Measurements from ENCODE around the gene ZNF23.

The ZNF23 gene

GRCh38 chr16:71484006-71484893 lies 22.2 kb upstream of the ZNF23 start:
- Histone ChIP-seq H3K27ac (replicated peaks) (peak overlapping the region; percentile 71), H3K4me3 (replicated peaks; ENCODE audit: insufficient read depth, low read length) (peak overlapping the region; percentile 99), H3K27me3 (ENCODE audit: insufficient read depth, poor library complexity, severe bottlenecking) (no peaks in the 10 kb centered on the region)
- peak; percentile 73 to 85 for DNase-seq (ENCODE audit: low read depth in 1 of 2, low spot score in 1 of 2)
- peak; percentile 88 for TF ChIP-seq GABPA (IDR thresholded peaks at IDR 0.05; ENCODE audit: low read depth)
- no peak for TF ChIP-seq CTCF (IDR thresholded peaks at IDR 0.05; ENCODE audit: insufficient read depth, low read length)
- peak; percentile 75; the same call in 1 of the 2 replicates for TF ChIP-seq POLR2AphosphoS5 (IDR thresholded peaks at IDR 0.05; ENCODE audit: low read depth)
- TF ChIP-seq SPI1 (IDR thresholded peaks at IDR 0.05; ENCODE audit: borderline replicate concordance, low read depth) = peak; percentile 56; the same call in 1 of the 2 replicates
- no peak for TF ChIP-seq REST (IDR thresholded peaks at IDR 0.05; ENCODE audit: insufficient replicate concordance, low read depth)

- TF ChIP-seq SPI1 (IDR thresholded peaks at IDR 0.05; ENCODE audit: borderline replicate concordance, low read depth) (no peak), REST (IDR thresholded peaks at IDR 0.05; ENCODE audit: insufficient replicate concordance, low read depth) (no peak), GABPA (IDR thresholded peaks at IDR 0.05; ENCODE audit: low read depth) (no peak), POLR2AphosphoS5 (IDR thresholded peaks at IDR 0.05; ENCODE audit: low read depth) (no peak), CTCF (IDR thresholded peaks at IDR 0.05; ENCODE audit: insufficient read depth, low read length) (no peak)
- no peak for DNase-seq (ENCODE audit: low read depth in 1 of 2, low spot score in 1 of 2)
- no peaks in the 10 kb centered on the region for H3K27me3 ChIP-seq (ENCODE audit: insufficient read depth, poor library complexity, severe bottlenecking)
- no peak overlapping the region for H3K27ac ChIP-seq (replicated peaks)
- H3K4me3 ChIP-seq (replicated peaks; ENCODE audit: insufficient read depth, low read length) = no peak overlapping the region
Measured at GRCh38 chr16:71482569-71482968, 20.5 kb upstream of the ZNF23 start.

GRCh38 chr16:71480956-71481355 lies 18.9 kb upstream of the ZNF23 start:
- TF ChIP-seq POLR2AphosphoS5 (IDR thresholded peaks at IDR 0.05; ENCODE audit: low read depth) = no peak
- no peak for TF ChIP-seq CTCF (IDR thresholded peaks at IDR 0.05; ENCODE audit: insufficient read depth, low read length)
- no peak for TF ChIP-seq SPI1 (IDR thresholded peaks at IDR 0.05; ENCODE audit: borderline replicate concordance, low read depth)
- no peak for TF ChIP-seq GABPA (IDR thresholded peaks at IDR 0.05; ENCODE audit: low read depth)
- no peak for TF ChIP-seq REST (IDR thresholded peaks at IDR 0.05; ENCODE audit: insufficient replicate concordance, low read depth)
- Histone ChIP-seq H3K27me3 (ENCODE audit: insufficient read depth, poor library complexity, severe bottlenecking) (no peaks in the 10 kb centered on the region), H3K4me3 (replicated peaks; ENCODE audit: insufficient read depth, low read length) (no peak overlapping the region), H3K27ac (replicated peaks) (no peak overlapping the region)
- DNase-seq (ENCODE audit: low read depth in 1 of 2, low spot score in 1 of 2) = no peak

All from HL-60 (cell line).